ENCODE data around the gene CTBP2. TPM values are rescaled to one million over a fixed set of nuclear protein-coding genes. Genes with fewer than 3 reads are reported as not detected.
"Not testable (repeated sequence)": the region's sequence is repeated elsewhere in the genome, so short reads cannot be mapped to it uniquely, and the experiment has no call there.

The CTBP2 gene
- polyA plus RNA-seq, 1 donor from 2014 or later: 0.50 TPM

- H3K27me3 Mint-ChIP-seq: peaks cover 51% of the 10 kb centered on the region
- no peaks in the 10 kb centered on the region for H3K36me3 Mint-ChIP-seq
- H3K4me3 Mint-ChIP-seq: peak overlapping the region in 1 of 4 donors; percentile 71
- H3K27ac Mint-ChIP-seq: peak overlapping the region in 1 of 3 donors; percentile 76
- H3K4me1 Mint-ChIP-seq: peaks cover 10 to 24% (median 13%) of the 10 kb centered on the region in 3 donors
- H3K9me3 Mint-ChIP-seq: peaks cover 4 to 8% (median 6%) of the 10 kb centered on the region in 3 donors
Measured at GRCh38 chr10:125064681-125065492, 95.5 kb downstream of the CTBP2 start.

DNA sequence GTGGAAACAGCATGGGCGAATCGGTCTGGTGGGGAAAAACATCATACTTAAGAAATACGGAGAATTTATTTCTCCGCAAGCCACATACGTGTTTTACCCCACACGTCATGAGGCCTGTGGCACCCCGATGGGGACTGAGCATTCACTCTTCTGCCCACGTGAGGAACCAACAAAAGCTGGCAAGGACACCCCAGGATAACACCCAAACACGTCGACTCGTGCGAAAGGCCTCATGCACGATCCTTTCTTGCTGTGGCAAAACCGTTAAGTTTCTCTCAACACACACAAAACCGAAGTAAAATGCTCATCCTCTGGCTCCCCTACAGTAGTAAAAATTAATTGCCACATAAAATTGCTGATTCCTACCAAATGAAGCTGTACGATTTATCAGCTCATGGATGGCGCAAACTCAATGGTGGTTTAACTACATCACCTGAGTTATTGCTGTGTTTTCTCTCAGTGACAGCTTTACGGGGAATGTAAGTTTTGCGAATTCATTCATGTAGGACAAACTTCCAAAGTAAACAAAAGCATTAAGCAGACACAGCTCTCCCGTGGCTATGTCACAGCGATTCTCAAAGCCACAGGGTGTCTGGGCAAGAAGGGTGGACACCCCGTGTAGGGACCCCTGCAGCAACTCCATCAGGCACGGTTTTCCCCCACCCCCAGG is 97.0 kb downstream of the CTBP2 start:
- Mint-ChIP-seq H3K27ac (no peak overlapping the region), H3K27me3 (peaks cover 58% of the 10 kb centered on the region), H3K36me3 (no peaks in the 10 kb centered on the region), H3K4me1 (peaks cover 10 to 24% (median 13%) of the 10 kb centered on the region in 3 donors), H3K9me3 (peaks cover 4 to 8% (median 8%) of the 10 kb centered on the region in 3 donors), H3K4me3 (peak overlapping the region in 1 of 4 donors; percentile 65)

GRCh38 chr10:125062914-125063230 is 97.5 kb downstream of the CTBP2 start:
- H3K27me3 Mint-ChIP-seq: peaks cover 58% of the 10 kb centered on the region
- H3K4me1 Mint-ChIP-seq: peaks cover 10 to 24% (median 13%) of the 10 kb centered on the region in 3 donors
- H3K27ac Mint-ChIP-seq: no peak overlapping the region
- H3K4me3 Mint-ChIP-seq: peak overlapping the region in 1 of 4 donors; percentile 65
- no peaks in the 10 kb centered on the region for H3K36me3 Mint-ChIP-seq
- H3K9me3 Mint-ChIP-seq: peaks cover 4 to 8% (median 8%) of the 10 kb centered on the region in 3 donors

- Mint-ChIP-seq H3K4me3 (peak overlapping the region in 1 of 4 donors; percentile 65), H3K27ac (no peak overlapping the region), H3K27me3 (peaks cover 60% of the 10 kb centered on the region), H3K36me3 (no peaks in the 10 kb centered on the region), H3K9me3 (peaks cover 4 to 8% (median 8%) of the 10 kb centered on the region in 3 donors), H3K4me1 (peaks cover 10 to 24% (median 13%) of the 10 kb centered on the region in 3 donors)
Measured at GRCh38 chr10:125062227-125062913, 98.0 kb downstream of the CTBP2 start.

DNA sequence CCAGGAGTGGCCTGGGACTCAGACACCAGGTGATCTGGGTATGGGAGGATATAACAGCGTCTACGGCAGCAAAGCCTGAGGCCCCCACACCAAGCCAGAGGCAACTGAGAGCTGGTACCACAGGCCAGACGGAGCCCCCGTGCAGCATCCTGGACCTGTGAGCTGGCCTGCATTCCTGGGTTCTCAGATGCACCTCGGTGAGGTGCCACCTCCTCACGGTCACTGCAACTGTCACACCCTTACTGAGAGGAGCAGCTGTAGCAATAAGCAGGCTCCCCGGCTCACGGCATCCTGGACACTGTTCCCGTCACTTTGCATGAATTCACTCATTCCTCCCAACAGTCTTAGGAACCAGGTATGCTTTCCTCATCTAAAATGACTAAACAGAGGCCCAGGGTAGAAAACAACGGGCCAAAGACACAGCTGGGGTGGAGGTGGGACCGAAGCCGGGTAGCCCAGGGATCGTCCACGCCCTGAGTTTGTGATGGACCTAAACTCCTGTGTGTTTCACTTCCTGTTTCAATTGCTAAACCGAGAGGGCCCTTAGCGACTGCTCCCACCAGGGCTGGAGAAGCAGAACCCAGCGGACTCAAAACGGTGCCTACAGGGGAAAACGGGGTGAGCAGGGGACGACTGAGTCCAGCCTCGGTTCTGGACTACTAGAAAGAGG is 98.7 kb downstream of the CTBP2 start:
- Mint-ChIP-seq H3K4me1 (peaks cover 10 to 24% (median 13%) of the 10 kb centered on the region in 3 donors), H3K36me3 (no peaks in the 10 kb centered on the region), H3K27ac (no peak overlapping the region), H3K9me3 (peaks cover 4 to 9% (median 8%) of the 10 kb centered on the region in 3 donors), H3K4me3 (peak overlapping the region in 1 of 4 donors; percentile 60), H3K27me3 (peaks cover 62% of the 10 kb centered on the region)

DNA sequence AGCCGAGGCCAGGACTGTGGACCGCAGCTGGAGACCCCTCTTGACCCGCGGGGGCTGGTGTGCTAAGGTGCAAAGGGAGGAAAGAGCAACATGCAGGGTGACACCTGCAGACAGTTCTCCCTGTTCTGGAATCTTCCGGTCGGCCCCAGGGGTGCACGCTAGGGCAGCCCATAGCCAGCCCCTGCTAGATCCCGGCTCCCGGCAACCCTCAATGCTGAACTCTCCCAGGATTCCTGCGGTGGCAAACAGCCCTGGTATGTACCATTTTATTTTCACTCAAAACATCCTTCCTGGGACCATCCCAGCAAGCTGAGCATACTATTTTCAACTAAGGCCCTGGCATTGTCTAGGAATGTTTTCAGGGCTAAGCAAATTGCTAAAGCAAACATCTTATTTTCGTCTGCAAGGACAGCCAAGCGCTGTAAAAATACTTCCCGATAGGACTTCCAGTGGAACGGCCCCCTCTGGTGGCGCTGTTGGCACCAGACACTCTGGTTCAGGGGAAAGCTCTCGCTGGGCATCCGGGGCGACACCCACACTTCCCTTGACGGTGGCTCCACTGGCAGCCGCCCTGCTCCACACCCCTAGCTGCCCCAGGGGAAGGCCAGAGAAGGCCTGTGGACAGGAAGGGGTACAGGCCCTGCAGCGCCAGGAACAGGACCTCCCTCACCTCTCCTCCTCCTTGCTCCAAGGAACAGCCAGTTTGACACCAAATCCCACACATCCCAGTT is 99.4 kb downstream of the CTBP2 start:
- peaks cover 10 to 24% (median 13%) of the 10 kb centered on the region in 3 donors for H3K4me1 Mint-ChIP-seq
- peaks cover 4 to 6% (median 5%) of the 10 kb centered on the region in 3 donors for H3K9me3 Mint-ChIP-seq
- H3K27ac Mint-ChIP-seq: no peak overlapping the region

DNA sequence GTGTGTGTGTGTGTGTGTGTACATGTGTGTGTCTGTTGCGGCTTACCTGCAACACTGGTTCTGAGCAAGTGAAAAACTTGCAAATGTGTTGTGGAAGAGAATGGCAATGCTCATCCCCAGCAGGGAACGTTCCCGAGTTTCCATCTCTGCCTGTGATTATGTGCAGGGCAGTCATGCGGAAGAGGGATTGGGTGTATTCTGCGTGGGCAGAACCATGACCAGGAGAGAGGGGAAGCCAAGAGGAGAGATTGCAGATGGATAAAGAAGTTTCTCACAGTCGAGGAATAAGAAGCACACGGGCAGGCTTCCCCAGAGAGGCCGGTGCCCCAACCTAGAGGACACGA is 99.9 kb downstream of the CTBP2 start:
- Mint-ChIP-seq H3K27me3 (peaks cover 67% of the 10 kb centered on the region), H3K4me1 (peaks cover 10 to 24% (median 12%) of the 10 kb centered on the region in 3 donors), H3K36me3 (no peaks in the 10 kb centered on the region), H3K9me3 (peaks cover 4 to 7% (median 5%) of the 10 kb centered on the region in 3 donors), H3K4me3 (peak overlapping the region in 1 of 4 donors; percentile 40), H3K27ac (no peak overlapping the region)

More for the DNA sequence above, 99.4 kb downstream of the CTBP2 start:
- Mint-ChIP-seq H3K4me3 (no peak overlapping the region), H3K36me3 (no peaks in the 10 kb centered on the region), H3K27me3 (peaks cover 64% of the 10 kb centered on the region)

- H3K9me3 Mint-ChIP-seq: peaks cover under 1 to 7% (median 5%) of the 10 kb centered on the region in 3 donors
- H3K27me3 Mint-ChIP-seq: peaks cover 68% of the 10 kb centered on the region
- H3K36me3 Mint-ChIP-seq: no peaks in the 10 kb centered on the region
- peak overlapping the region in 1 of 4 donors; percentile 3 for H3K4me3 Mint-ChIP-seq
- H3K27ac Mint-ChIP-seq: no peak overlapping the region
- peaks cover 6 to 19% (median 8%) of the 10 kb centered on the region in 3 donors for H3K4me1 Mint-ChIP-seq
Measured at GRCh38 chr10:125060026-125060425, 100.3 kb downstream of the CTBP2 start.

DNA sequence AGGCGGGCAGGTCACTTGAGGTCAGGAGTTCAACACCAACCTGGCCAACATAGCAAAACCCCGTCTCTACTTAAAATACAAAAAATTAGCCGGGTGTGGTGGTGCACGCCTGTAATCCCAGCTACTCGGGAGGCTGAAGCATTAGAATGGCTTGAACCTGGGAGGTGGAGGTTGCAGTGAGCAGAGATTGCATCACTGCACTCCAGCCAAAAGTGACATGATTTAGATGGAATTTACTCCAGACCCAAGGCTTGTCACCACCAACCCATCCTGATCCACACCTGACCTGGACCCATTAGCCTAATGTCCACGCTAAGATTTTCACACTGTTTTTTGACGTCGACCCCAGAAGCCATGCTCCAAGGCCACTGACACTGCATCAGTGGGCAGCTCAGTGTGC is 101.0 kb downstream of the CTBP2 start:
- H3K4me1 Mint-ChIP-seq: peaks cover 0 to 12% (median under 1%) of the 10 kb centered on the region in 3 donors
- H3K27me3 Mint-ChIP-seq: peaks cover 71% of the 10 kb centered on the region
- H3K9me3 Mint-ChIP-seq, H3K4me3 Mint-ChIP-seq, H3K36me3 Mint-ChIP-seq, H3K27ac Mint-ChIP-seq: not testable (repeated sequence)

GRCh38 chr10:125057158-125058001 is 103.0 kb downstream of the CTBP2 start:
- H3K27ac Mint-ChIP-seq: no peak overlapping the region
- no peaks in the 10 kb centered on the region for H3K36me3 Mint-ChIP-seq
- peaks cover 84% of the 10 kb centered on the region for H3K27me3 Mint-ChIP-seq
- H3K9me3 Mint-ChIP-seq: peaks cover 4 to 9% (median 7%) of the 10 kb centered on the region in 3 donors
- no peak overlapping the region for H3K4me3 Mint-ChIP-seq
- H3K4me1 Mint-ChIP-seq: peaks cover 0 to 3% (median 0%) of the 10 kb centered on the region in 3 donors

DNA sequence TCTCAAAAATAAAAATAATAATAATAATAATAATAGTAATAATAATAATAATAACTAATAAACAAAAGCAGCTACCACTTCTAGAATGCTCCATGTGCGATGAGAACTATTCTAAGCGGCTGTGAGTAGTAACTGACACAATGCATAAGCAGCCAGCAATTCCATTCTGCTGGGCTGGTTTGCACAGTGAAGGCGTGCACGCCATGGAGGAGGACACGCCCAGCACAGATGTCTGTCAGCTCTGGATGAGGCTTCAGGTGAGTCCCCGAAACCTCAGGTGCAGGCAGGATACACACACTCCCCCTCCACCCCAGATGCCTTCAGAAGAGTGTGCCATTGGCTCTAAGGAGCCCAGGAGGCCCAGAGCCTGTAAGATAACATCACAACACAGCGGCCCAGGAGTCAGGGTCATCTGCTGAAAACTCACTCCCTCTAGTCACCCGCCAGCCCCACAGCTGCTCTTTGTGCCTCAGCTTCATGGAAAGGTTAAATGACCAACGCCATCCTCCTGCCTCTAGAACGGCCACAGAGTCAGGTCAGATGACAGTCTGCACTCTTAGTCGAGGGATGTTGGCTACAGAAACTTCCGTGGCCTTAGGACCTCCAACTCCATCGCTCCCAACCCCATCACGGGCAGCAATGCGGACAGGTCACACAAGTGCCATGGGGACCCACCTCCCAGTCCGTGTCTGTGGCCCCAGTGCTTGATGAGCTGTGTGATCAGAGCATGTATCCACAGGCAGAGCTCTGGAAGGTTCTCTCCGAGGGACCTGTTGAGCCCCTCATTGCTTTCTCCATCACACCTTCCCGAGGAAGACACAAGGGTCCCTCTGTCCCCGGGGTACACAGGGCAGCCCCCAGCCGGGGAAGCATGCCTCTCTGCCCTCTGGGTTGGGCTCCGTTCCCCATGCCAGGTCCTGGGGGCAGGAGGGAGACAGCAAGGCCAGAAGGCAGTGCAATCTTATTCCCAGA is 103.9 kb downstream of the CTBP2 start:
- Mint-ChIP-seq H3K36me3 (no peaks in the 10 kb centered on the region), H3K9me3 (peaks cover 4 to 9% (median 7%) of the 10 kb centered on the region in 3 donors), H3K27me3 (peaks cover 77% of the 10 kb centered on the region), H3K27ac (no peak overlapping the region), H3K4me3 (no peak overlapping the region), H3K4me1 (no peaks in the 10 kb centered on the region)

- peaks cover 4 to 8% (median 7%) of the 10 kb centered on the region in 3 donors for H3K9me3 Mint-ChIP-seq
- H3K36me3 Mint-ChIP-seq: no peaks in the 10 kb centered on the region
- H3K27me3 Mint-ChIP-seq: peaks cover 78% of the 10 kb centered on the region
- peak overlapping the region in 2 of 4 donors; percentile 23 to 28 for H3K4me3 Mint-ChIP-seq
- H3K27ac Mint-ChIP-seq: no peak overlapping the region
- H3K4me1 Mint-ChIP-seq: no peaks in the 10 kb centered on the region
Measured at GRCh38 chr10:125055446-125055845, 104.9 kb downstream of the CTBP2 start.
